ENCODE results near the gene SOCS1.
"Not testable (repeated sequence)": the region's sequence is repeated elsewhere in the genome, so short reads cannot be mapped to it uniquely, and the experiment has no call there.

Gene SOCS1

GRCh38 chr16:11296706-11297491 is 40.9 kb upstream of the SOCS1 start:
- H3K27me3 ChIP-seq (ENCODE audit: control insufficient read depth in 1 of 2, insufficient read depth in 2 of 2, low read length in 2 of 2): no peaks in the 10 kb centered on the region
- peak overlapping the region in 1 of 2 donors; percentile 29 for H3K4me3 ChIP-seq (ENCODE audit: low read depth in 1 of 2, low read length in 2 of 2)
- no peaks in the 10 kb centered on the region for H3K36me3 ChIP-seq (ENCODE audit: insufficient read depth, low read length)
- H3K27ac ChIP-seq (ENCODE audit: low read depth, low read length): no peak overlapping the region
- H3K9me3 ChIP-seq (ENCODE audit: low read length): no peaks in the 10 kb centered on the region
- H3K4me1 ChIP-seq (ENCODE audit: insufficient read depth, low read length): peaks cover 15% of the 10 kb centered on the region
- no peak overlapping the region for H3K9ac ChIP-seq (ENCODE audit: low read length)

- Histone ChIP-seq H3K9me3 (ENCODE audit: low read length) (no peaks in the 10 kb centered on the region), H3K9ac (ENCODE audit: low read length) (no peak overlapping the region), H3K4me3 (ENCODE audit: low read depth in 1 of 2, low read length in 2 of 2) (no peak overlapping the region), H3K27me3 (ENCODE audit: control insufficient read depth in 1 of 2, insufficient read depth in 2 of 2, low read length in 2 of 2) (no peaks in the 10 kb centered on the region), H3K36me3 (ENCODE audit: insufficient read depth, low read length) (no peaks in the 10 kb centered on the region), H3K4me1 (ENCODE audit: insufficient read depth, low read length) (peaks cover 15% of the 10 kb centered on the region), H3K27ac (ENCODE audit: low read depth, low read length) (no peak overlapping the region)
Measured at GRCh38 chr16:11296351-11296705, 40.3 kb upstream of the SOCS1 start.

- peaks cover 15% of the 10 kb centered on the region for H3K4me1 ChIP-seq (ENCODE audit: insufficient read depth, low read length)
Measured at GRCh38 chr16:11295672-11296071, 39.7 kb upstream of the SOCS1 start.

GRCh38 chr16:11292076-11292748 is 36.2 kb upstream of the SOCS1 start:
- Histone ChIP-seq H3K27me3 (ENCODE audit: control insufficient read depth in 1 of 2, insufficient read depth in 2 of 2, low read length in 2 of 2) (no peaks in the 10 kb centered on the region), H3K27ac (ENCODE audit: low read depth, low read length) (no peak overlapping the region), H3K4me3 (ENCODE audit: low read depth in 1 of 2, low read length in 2 of 2) (no peak overlapping the region), H3K4me1 (ENCODE audit: insufficient read depth, low read length) (peaks cover 7% of the 10 kb centered on the region), H3K36me3 (ENCODE audit: insufficient read depth, low read length) (no peaks in the 10 kb centered on the region), H3K9me3 (ENCODE audit: low read length) (no peaks in the 10 kb centered on the region), H3K9ac (ENCODE audit: low read length) (no peak overlapping the region)

More at GRCh38 chr16:11295672-11296071, 39.7 kb upstream of the SOCS1 start:
- no peaks in the 10 kb centered on the region for H3K27me3 ChIP-seq (ENCODE audit: control insufficient read depth in 1 of 2, insufficient read depth in 2 of 2, low read length in 2 of 2)
- H3K27ac ChIP-seq (ENCODE audit: low read depth, low read length): no peak overlapping the region
- no peak overlapping the region for H3K9ac ChIP-seq (ENCODE audit: low read length)
- no peak overlapping the region for H3K4me3 ChIP-seq (ENCODE audit: low read depth in 1 of 2, low read length in 2 of 2)
- no peaks in the 10 kb centered on the region for H3K36me3 ChIP-seq (ENCODE audit: insufficient read depth, low read length)
- H3K9me3 ChIP-seq (ENCODE audit: low read length): no peaks in the 10 kb centered on the region

- Histone ChIP-seq H3K4me3 (ENCODE audit: low read depth in 1 of 2, low read length in 2 of 2) (no peak overlapping the region), H3K9me3 (ENCODE audit: low read length) (no peaks in the 10 kb centered on the region), H3K36me3 (ENCODE audit: insufficient read depth, low read length) (no peaks in the 10 kb centered on the region), H3K27me3 (ENCODE audit: control insufficient read depth in 1 of 2, insufficient read depth in 2 of 2, low read length in 2 of 2) (no peaks in the 10 kb centered on the region), H3K9ac (ENCODE audit: low read length) (no peak overlapping the region), H3K27ac (ENCODE audit: low read depth, low read length) (no peak overlapping the region), H3K4me1 (ENCODE audit: insufficient read depth, low read length) (no peaks in the 10 kb centered on the region)
Measured at GRCh38 chr16:11291091-11291703, 35.2 kb upstream of the SOCS1 start.

GRCh38 chr16:11290102-11290893 is 34.3 kb upstream of the SOCS1 start:
- no peaks in the 10 kb centered on the region for H3K4me1 ChIP-seq (ENCODE audit: insufficient read depth, low read length)
- H3K36me3 ChIP-seq (ENCODE audit: insufficient read depth, low read length): no peaks in the 10 kb centered on the region
- H3K27me3 ChIP-seq (ENCODE audit: control insufficient read depth in 1 of 2, insufficient read depth in 2 of 2, low read length in 2 of 2): no peaks in the 10 kb centered on the region
- H3K4me3 ChIP-seq (ENCODE audit: low read depth in 1 of 2, low read length in 2 of 2): no peak overlapping the region
- no peak overlapping the region for H3K27ac ChIP-seq (ENCODE audit: low read depth, low read length)
- no peak overlapping the region for H3K9ac ChIP-seq (ENCODE audit: low read length)
- H3K9me3 ChIP-seq (ENCODE audit: low read length): no peaks in the 10 kb centered on the region

- not testable (repeated sequence) for H3K36me3 ChIP-seq (ENCODE audit: insufficient read depth, low read length); H3K4me1 ChIP-seq (ENCODE audit: insufficient read depth, low read length); H3K9me3 ChIP-seq (ENCODE audit: low read length); H3K9ac ChIP-seq (ENCODE audit: low read length); H3K4me3 ChIP-seq (ENCODE audit: low read depth in 1 of 2, low read length in 2 of 2); H3K27ac ChIP-seq (ENCODE audit: low read depth, low read length); H3K27me3 ChIP-seq (ENCODE audit: control insufficient read depth in 1 of 2, insufficient read depth in 2 of 2, low read length in 2 of 2)
Measured at GRCh38 chr16:11289696-11290095, 33.7 kb upstream of the SOCS1 start.

- no peak overlapping the region for H3K27ac ChIP-seq (ENCODE audit: low read depth, low read length)
- H3K9ac ChIP-seq (ENCODE audit: low read length): no peak overlapping the region
- no peaks in the 10 kb centered on the region for H3K4me1 ChIP-seq (ENCODE audit: insufficient read depth, low read length)
- no peak overlapping the region for H3K4me3 ChIP-seq (ENCODE audit: low read depth in 1 of 2, low read length in 2 of 2)
- no peaks in the 10 kb centered on the region for H3K27me3 ChIP-seq (ENCODE audit: control insufficient read depth in 1 of 2, insufficient read depth in 2 of 2, low read length in 2 of 2)
- H3K36me3 ChIP-seq (ENCODE audit: insufficient read depth, low read length): no peaks in the 10 kb centered on the region
- H3K9me3 ChIP-seq (ENCODE audit: low read length): no peaks in the 10 kb centered on the region
Measured at GRCh38 chr16:11289202-11289601, 33.2 kb upstream of the SOCS1 start.

- no peak overlapping the region for H3K27ac ChIP-seq (ENCODE audit: low read depth, low read length)
- H3K9me3 ChIP-seq (ENCODE audit: low read length): no peaks in the 10 kb centered on the region
- no peaks in the 10 kb centered on the region for H3K4me1 ChIP-seq (ENCODE audit: insufficient read depth, low read length)
- no peak overlapping the region for H3K9ac ChIP-seq (ENCODE audit: low read length)
- H3K4me3 ChIP-seq (ENCODE audit: low read depth in 1 of 2, low read length in 2 of 2): no peak overlapping the region
- H3K27me3 ChIP-seq (ENCODE audit: control insufficient read depth in 1 of 2, insufficient read depth in 2 of 2, low read length in 2 of 2): no peaks in the 10 kb centered on the region
- no peaks in the 10 kb centered on the region for H3K36me3 ChIP-seq (ENCODE audit: insufficient read depth, low read length)
Measured at GRCh38 chr16:11285842-11286241, 29.8 kb upstream of the SOCS1 start.

- Histone ChIP-seq H3K9ac (ENCODE audit: low read length) (no peak overlapping the region), H3K9me3 (ENCODE audit: low read length) (no peaks in the 10 kb centered on the region), H3K36me3 (ENCODE audit: insufficient read depth, low read length) (no peaks in the 10 kb centered on the region), H3K27ac (ENCODE audit: low read depth, low read length) (no peak overlapping the region), H3K4me1 (ENCODE audit: insufficient read depth, low read length) (no peaks in the 10 kb centered on the region), H3K4me3 (ENCODE audit: low read depth in 1 of 2, low read length in 2 of 2) (no peak overlapping the region), H3K27me3 (ENCODE audit: control insufficient read depth in 1 of 2, insufficient read depth in 2 of 2, low read length in 2 of 2) (no peaks in the 10 kb centered on the region)
Measured at GRCh38 chr16:11283820-11284248, 27.8 kb upstream of the SOCS1 start.

All from muscle layer of colon (tissue), 2 donors.